ENCODE measurements around the gene CRYBA4. TPM values are rescaled to one million over a fixed set of nuclear protein-coding genes. Genes with fewer than 3 reads are reported as not detected.

The CRYBA4 gene
- total RNA-seq, 1 experiment from 2014 or later, result 0.52 TPM

DNA sequence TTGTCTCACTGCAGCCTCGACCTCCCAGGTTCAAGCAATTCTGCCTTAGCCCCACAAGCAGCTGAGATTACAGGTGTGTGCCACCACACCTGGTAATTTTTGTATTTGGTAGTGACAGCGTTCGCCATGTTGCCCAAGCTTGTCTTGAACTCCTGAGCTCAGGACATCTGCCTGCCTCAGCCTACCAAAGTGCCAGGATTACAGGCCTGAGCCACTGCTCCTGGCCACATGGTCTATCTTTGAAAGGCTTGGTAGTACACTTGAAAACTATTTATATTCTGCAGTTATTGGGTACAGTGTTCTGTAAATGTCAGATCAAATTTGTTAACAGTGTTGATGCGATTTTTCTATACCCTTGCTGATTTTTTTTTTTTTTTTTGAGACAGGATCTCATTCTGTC is 9.5 kb downstream of the CRYBA4 start:
- H3K9me3 ChIP-seq (ENCODE audit: control insufficient read depth, low read depth, low read length), result no peaks in the 10 kb centered on the region
- H3K27ac Mint-ChIP-seq, result no peak overlapping the region
- peaks cover 10 to 14% of the 10 kb centered on the region in 2 experiments for H3K4me1 Mint-ChIP-seq
- H3K14ac ChIP-seq (ENCODE audit: insufficient read depth, low read length), result no peak overlapping the region
- TF ChIP-seq, protein P1, sequence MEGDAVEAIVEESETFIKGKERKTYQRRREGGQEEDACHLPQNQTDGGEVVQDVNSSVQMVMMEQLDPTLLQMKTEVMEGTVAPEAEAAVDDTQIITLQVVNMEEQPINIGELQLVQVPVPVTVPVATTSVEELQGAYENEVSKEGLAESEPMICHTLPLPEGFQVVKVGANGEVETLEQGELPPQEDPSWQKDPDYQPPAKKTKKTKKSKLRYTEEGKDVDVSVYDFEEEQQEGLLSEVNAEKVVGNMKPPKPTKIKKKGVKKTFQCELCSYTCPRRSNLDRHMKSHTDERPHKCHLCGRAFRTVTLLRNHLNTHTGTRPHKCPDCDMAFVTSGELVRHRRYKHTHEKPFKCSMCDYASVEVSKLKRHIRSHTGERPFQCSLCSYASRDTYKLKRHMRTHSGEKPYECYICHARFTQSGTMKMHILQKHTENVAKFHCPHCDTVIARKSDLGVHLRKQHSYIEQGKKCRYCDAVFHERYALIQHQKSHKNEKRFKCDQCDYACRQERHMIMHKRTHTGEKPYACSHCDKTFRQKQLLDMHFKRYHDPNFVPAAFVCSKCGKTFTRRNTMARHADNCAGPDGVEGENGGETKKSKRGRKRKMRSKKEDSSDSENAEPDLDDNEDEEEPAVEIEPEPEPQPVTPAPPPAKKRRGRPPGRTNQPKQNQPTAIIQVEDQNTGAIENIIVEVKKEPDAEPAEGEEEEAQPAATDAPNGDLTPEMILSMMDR (conservative IDR thresholded peaks at IDR 0.05), result no peak
- H4K20me1 ChIP-seq (ENCODE audit: control insufficient read depth, insufficient read depth, insufficient read length), result no peaks in the 10 kb centered on the region
- H3K36me3 Mint-ChIP-seq (ENCODE audit: insufficient read depth in 1 of 3, low read depth in 3 of 3), result no peaks in the 10 kb centered on the region; a peak in 1 of 7 replicates
- H3K4me1 ChIP-seq (ENCODE audit: insufficient read depth, low read length), result no peaks in the 10 kb centered on the region; the same call in 1 of the 2 replicates
- no peak overlapping the region for H3K4ac ChIP-seq (ENCODE audit: low read depth, low read length)
- no peaks in the 10 kb centered on the region for H3K27me3 ChIP-seq (ENCODE audit: insufficient read depth, low read length)
- H3K23me2 ChIP-seq (ENCODE audit: insufficient read length, low read depth, low read length, poor library complexity, severe bottlenecking), result no peaks in the 10 kb centered on the region
- no peak overlapping the region for H3K9ac ChIP-seq (ENCODE audit: extremely low read depth, insufficient read length, low read length)
- no peak overlapping the region for H2AK5ac ChIP-seq (ENCODE audit: insufficient read length, low read length)
- H3T11ph ChIP-seq (ENCODE audit: low read length), result no peak overlapping the region
- H3K27ac ChIP-seq (ENCODE audit: insufficient read length, low read depth, low read length), result no peak overlapping the region
- no peaks in the 10 kb centered on the region for H3K9me3 Mint-ChIP-seq
- H3K27me3 Mint-ChIP-seq (ENCODE audit: low read depth), result peaks cover 2% of the 10 kb centered on the region
- H3K18ac ChIP-seq (ENCODE audit: insufficient read length, low read depth, low read length), result no peak overlapping the region
- no CpG with 5 or more reads among the region's 4 CpGs for WGBS (ENCODE audit: extremely low coverage, insufficient read length, low lambda C conversion rate)
- no peak for DNase-seq
- no peak overlapping the region for H2BK12ac ChIP-seq (ENCODE audit: insufficient read length, low read depth, low read length)
- H4K91ac ChIP-seq (ENCODE audit: insufficient read length, low read depth, low read length), result no peak overlapping the region
- H3K4me2 ChIP-seq (ENCODE audit: insufficient read depth, insufficient read length, low read length), result no peak overlapping the region
- no peak overlapping the region for H2AFZ ChIP-seq (ENCODE audit: low read length)
- no peak overlapping the region for H2BK120ac ChIP-seq (ENCODE audit: low read depth, low read length, poor library complexity, severe bottlenecking)
- H3K79me1 ChIP-seq (ENCODE audit: insufficient read depth, low read depth, low read length, poor library complexity, severe bottlenecking), result no peaks in the 10 kb centered on the region
- H4K5ac ChIP-seq (ENCODE audit: insufficient read length, low read depth, low read length), result no peak overlapping the region
- no peak overlapping the region for H2BK5ac ChIP-seq (ENCODE audit: insufficient read length, low read length)
- H3K4me3 Mint-ChIP-seq, result no peak overlapping the region
- no peak overlapping the region for H2BK15ac ChIP-seq (ENCODE audit: low read depth, low read length)
- H3K56ac ChIP-seq (ENCODE audit: insufficient read length, low read depth, low read length), result no peak overlapping the region
- H3K79me2 ChIP-seq (ENCODE audit: insufficient read depth, low read length), result no peaks in the 10 kb centered on the region
- H4K8ac ChIP-seq (replicated peaks; ENCODE audit: insufficient read length, low read depth, low read length), result no peak overlapping the region
- no peak overlapping the region for H3K23ac ChIP-seq (ENCODE audit: insufficient read length, low read depth, low read length)
- no peak overlapping the region for H2BK20ac ChIP-seq (ENCODE audit: low read depth, low read length, poor library complexity, severe bottlenecking)
